Neural cell (in vitro differentiated cells): ENCODE data around the gene SDK1.

Experiments used
- EP300 ChIP-seq: fragments of 450-650 bp; conservative IDR thresholded peaks from 2 replicates; pipeline ENCODE4 v1.6.1; 2014; ENCODE audit warnings: antibody characterized with exemption, mild to moderate bottlenecking, moderate library complexity; ENCODE audit not compliant: poor library complexity, severe bottlenecking
- EZH2 ChIP-seq: fragments of 200-600, 300-800 bp; shearing (Covaris generic), sonication (generic); IDR thresholded peaks from 2 replicates; pipeline ENCODE4 v1.6.1; 2014; ENCODE audit warnings: antibody characterized with exemption, low read length, borderline replicate concordance, mild to moderate bottlenecking; ENCODE audit not compliant: insufficient read depth, poor library complexity, severe bottlenecking
- POLR2AphosphoS5 ChIP-seq: IDR thresholded peaks from 2 replicates; pipeline ENCODE4 v1.6.1; 2012
- TAF1 ChIP-seq: IDR thresholded peaks from 2 replicates; pipeline ENCODE4 v1.6.1; 2012; ENCODE audit warnings: low read depth
- TF ChIP-seq, protein P1 (sequence below): IDR thresholded peaks from 2 replicates; pipeline ENCODE4 v1.6.1; 2012; ENCODE audit warnings: borderline replicate concordance
- TF ChIP-seq, protein P2 (sequence below): fragments of 450-650 bp; IDR thresholded peaks from 2 replicates; pipeline ENCODE4 v1.5.1; 2014; ENCODE audit warnings: antibody characterized with exemption, mild to moderate bottlenecking, moderate library complexity; ENCODE audit not compliant: poor library complexity, severe bottlenecking

GRCh38 chr7:3434611-3435010 is 133.6 kb downstream of the SDK1 start:
- TF ChIP-seq, protein P1, sequence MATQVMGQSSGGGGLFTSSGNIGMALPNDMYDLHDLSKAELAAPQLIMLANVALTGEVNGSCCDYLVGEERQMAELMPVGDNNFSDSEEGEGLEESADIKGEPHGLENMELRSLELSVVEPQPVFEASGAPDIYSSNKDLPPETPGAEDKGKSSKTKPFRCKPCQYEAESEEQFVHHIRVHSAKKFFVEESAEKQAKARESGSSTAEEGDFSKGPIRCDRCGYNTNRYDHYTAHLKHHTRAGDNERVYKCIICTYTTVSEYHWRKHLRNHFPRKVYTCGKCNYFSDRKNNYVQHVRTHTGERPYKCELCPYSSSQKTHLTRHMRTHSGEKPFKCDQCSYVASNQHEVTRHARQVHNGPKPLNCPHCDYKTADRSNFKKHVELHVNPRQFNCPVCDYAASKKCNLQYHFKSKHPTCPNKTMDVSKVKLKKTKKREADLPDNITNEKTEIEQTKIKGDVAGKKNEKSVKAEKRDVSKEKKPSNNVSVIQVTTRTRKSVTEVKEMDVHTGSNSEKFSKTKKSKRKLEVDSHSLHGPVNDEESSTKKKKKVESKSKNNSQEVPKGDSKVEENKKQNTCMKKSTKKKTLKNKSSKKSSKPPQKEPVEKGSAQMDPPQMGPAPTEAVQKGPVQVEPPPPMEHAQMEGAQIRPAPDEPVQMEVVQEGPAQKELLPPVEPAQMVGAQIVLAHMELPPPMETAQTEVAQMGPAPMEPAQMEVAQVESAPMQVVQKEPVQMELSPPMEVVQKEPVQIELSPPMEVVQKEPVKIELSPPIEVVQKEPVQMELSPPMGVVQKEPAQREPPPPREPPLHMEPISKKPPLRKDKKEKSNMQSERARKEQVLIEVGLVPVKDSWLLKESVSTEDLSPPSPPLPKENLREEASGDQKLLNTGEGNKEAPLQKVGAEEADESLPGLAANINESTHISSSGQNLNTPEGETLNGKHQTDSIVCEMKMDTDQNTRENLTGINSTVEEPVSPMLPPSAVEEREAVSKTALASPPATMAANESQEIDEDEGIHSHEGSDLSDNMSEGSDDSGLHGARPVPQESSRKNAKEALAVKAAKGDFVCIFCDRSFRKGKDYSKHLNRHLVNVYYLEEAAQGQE, result no peak
- TF ChIP-seq, protein P2, sequence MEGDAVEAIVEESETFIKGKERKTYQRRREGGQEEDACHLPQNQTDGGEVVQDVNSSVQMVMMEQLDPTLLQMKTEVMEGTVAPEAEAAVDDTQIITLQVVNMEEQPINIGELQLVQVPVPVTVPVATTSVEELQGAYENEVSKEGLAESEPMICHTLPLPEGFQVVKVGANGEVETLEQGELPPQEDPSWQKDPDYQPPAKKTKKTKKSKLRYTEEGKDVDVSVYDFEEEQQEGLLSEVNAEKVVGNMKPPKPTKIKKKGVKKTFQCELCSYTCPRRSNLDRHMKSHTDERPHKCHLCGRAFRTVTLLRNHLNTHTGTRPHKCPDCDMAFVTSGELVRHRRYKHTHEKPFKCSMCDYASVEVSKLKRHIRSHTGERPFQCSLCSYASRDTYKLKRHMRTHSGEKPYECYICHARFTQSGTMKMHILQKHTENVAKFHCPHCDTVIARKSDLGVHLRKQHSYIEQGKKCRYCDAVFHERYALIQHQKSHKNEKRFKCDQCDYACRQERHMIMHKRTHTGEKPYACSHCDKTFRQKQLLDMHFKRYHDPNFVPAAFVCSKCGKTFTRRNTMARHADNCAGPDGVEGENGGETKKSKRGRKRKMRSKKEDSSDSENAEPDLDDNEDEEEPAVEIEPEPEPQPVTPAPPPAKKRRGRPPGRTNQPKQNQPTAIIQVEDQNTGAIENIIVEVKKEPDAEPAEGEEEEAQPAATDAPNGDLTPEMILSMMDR, result no peak
- TF ChIP-seq POLR2AphosphoS5 (no peak), TAF1 (no peak), EP300 (no peak), EZH2 (no peak)
